ENCODE data around the gene MMP10.

Gene MMP10

DNA sequence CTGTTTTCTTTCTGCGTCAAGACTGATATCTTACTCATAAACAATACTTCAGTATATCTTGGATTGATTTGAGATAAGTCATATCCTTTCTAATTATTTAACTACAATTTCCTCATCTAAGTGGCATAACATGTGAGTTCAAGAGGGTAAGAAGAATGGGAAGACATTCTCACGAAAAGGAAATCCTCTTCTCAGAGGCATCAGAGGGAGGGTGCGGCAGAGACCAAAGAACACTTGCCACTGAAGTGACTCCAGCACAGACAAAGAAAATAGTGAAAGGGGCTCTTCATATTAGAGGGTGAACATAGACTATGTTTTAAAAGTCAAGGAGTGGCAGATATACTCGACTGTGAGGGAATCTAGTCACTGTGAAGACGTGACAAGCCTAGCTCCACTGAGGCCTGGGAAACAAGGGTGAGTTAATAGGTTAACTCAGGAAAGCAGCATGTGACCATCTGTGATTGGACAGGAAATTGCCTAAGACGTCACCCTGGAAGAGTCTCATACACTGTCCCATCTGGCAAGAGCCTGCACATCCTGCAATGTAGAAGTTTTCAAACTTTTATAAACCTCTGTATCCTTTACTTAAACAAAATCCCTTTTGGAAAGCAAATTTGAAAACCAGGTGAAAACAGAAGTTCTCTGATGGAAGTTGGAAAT is 19.4 kb upstream of the MMP10 start:
- H3K4me3 ChIP-seq (ENCODE audit: low read depth, low read length), result no peak overlapping the region
- TF ChIP-seq, protein P1, sequence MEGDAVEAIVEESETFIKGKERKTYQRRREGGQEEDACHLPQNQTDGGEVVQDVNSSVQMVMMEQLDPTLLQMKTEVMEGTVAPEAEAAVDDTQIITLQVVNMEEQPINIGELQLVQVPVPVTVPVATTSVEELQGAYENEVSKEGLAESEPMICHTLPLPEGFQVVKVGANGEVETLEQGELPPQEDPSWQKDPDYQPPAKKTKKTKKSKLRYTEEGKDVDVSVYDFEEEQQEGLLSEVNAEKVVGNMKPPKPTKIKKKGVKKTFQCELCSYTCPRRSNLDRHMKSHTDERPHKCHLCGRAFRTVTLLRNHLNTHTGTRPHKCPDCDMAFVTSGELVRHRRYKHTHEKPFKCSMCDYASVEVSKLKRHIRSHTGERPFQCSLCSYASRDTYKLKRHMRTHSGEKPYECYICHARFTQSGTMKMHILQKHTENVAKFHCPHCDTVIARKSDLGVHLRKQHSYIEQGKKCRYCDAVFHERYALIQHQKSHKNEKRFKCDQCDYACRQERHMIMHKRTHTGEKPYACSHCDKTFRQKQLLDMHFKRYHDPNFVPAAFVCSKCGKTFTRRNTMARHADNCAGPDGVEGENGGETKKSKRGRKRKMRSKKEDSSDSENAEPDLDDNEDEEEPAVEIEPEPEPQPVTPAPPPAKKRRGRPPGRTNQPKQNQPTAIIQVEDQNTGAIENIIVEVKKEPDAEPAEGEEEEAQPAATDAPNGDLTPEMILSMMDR (IDR thresholded peaks at IDR 0.05; ENCODE audit: insufficient read depth, low read depth, low read length, missing control alignments), result no peak
- DNase-seq (ENCODE audit: low read depth), result no peak

DNA sequence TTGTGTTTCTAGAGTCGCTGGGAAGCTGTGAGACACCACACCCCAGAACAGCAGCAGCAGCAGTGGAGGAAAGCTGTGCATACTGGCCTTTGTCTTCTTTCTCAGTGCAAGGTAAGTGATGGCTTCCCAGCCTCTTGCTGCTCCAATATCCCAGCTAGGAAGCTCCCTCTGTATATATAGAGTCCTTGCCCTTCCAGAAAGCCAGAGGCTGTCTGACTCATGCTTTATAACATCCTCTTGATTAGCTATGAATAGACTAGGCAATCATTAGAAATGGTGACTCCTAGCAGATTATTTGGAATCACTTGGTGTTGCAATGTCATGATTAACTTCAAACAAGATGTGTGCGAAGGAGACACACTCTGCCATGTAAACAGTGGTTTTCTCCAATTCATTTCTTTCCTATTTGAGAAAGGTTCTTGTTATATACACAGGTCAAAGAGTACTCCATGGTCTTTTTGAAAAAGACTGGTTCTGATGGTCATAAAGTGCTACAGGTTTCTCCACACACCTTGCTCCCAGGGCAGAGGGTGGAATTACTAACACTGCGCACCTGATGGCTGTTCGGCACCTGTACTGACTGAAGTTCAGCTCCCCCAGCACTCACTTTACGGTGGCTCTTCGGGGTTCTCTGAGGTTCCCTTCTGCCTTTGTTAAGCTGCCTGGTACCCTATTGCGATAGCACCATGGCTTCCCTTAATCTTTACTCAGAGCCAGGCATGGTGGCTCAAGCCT is 17.8 kb upstream of the MMP10 start, which contains the start of gene MMP1:
MMP1 (minus strand) TSS at position 149 of the 735 bp plus-strand sequence; CDS start at position 81, 68 bp downstream.
- DNase-seq (ENCODE audit: low read depth), result no peak

DNA sequence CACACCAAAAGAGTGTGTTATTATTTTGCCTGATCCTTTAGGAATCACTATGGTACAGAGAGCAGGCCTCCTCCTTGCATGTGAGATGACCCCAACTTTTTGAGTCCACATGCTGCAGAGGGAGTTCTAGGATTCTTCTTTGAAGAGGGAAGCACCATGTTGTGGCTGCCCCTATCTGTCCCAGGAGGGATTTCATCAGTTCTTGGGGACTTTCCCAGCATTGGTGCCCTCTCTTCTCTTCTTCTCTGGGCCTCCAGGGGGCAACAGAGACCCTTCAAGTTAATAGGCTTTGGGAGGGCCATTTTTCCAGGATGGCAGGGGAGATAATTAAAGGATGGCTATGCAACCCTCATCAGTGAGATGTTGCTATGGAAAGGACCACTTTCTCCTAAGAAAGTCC is 14.0 kb upstream of the MMP10 start:
- TF ChIP-seq, protein P1 (IDR thresholded peaks at IDR 0.05; ENCODE audit: insufficient read depth, low read depth, low read length, missing control alignments), result peak; percentile 52
- no peak overlapping the region for H3K4me3 ChIP-seq (ENCODE audit: low read depth, low read length)
- DNase-seq (ENCODE audit: low read depth), result peak; percentile 54

More for the DNA sequence above, 17.8 kb upstream of the MMP10 start, which contains the start of gene MMP1:
- H3K4me3 ChIP-seq (ENCODE audit: low read depth, low read length), result no peak within 1 kb of the TSS
- TF ChIP-seq, protein P1 (IDR thresholded peaks at IDR 0.05; ENCODE audit: insufficient read depth, low read depth, low read length, missing control alignments), result no peak

DNA sequence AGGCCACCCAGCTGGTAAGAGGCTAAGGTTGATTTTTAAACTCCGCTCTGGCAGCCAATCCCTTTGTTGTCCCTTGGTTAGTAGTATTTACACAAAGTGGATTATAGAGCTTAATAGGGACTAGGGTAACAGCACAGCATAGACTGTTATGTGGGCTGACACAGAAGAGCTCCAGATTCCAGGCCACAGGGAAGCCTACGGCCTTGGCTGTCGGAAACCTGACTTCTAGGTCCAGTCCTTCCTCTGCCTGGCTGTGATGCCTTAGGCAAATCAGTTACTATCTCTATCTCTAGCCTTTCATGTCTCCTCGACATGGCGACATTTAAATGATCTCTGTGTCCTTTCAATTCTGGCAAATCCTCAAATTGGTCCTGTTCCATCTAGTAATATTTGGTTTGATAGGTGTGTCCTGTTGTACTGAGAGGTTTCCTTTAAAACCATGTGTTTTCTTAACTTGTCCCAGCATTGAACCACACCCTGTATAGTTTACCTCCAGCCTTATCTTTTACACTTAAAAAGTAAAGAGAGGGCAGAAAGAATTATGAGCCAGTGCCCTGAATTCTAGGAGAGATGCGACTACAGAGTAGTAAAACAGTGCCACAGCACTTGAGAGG is 13.4 kb upstream of the MMP10 start:
- no peak overlapping the region for H3K4me3 ChIP-seq (ENCODE audit: low read depth, low read length)
- no peak for DNase-seq (ENCODE audit: low read depth)
- TF ChIP-seq, protein P1 (IDR thresholded peaks at IDR 0.05; ENCODE audit: insufficient read depth, low read depth, low read length, missing control alignments), result no peak

DNA sequence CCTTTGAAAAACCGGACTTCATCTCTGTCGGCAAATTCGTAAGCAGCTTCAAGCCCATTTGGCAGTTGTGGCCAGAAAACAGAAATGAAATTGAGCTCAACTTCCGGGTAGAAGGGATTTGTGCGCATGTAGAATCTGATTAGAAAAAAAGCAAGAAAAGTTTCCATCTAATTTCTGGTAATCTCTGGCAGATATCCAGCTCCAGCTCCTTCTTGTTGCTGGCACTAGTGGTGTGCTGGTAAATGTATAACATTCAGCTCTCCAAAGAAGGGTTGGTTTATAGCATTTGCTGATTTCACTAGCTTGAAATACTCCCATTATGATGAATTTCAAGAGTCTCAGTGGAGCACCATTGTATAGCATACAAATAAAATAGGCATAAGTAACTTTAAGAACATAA is 12.2 kb upstream of the MMP10 start:
- H3K4me3 ChIP-seq (ENCODE audit: low read depth, low read length), result no peak overlapping the region
- DNase-seq (ENCODE audit: low read depth), result no peak

DNA sequence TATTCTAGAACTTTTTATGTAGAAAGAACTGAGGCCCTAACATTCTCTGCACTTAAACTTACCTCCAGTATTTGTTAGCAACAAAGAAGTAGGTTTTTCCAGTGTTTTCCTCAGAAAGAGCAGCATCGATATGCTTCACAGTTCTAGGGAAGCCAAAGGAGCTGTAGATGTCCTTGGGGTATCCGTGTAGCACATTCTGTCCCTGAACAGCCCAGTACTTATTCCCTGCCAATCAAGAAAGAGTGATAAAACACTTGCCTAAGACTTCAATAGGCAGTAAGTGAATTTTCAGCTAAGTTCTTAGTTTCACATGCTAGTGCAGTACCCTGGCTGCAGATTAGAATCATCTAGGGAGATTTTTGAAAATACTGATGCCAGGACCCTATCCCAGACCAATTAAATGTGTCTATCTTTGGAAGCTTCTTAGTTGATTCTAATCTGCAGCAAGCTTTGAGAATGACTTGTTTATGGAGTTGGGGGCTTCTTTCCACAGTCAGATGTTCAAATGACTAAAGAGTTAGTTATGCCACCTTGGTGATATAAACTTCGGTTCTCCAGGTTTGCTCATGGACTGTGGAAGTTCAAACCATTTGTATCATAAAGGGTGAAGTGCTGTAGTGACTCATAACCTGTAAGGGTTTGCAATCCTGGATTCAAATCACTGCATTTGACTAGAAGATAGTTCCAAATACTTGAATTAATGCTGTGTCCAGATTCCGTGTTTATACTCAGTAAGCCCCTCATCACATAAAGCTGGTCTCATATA is 11.0 kb upstream of the MMP10 start:
- DNase-seq (ENCODE audit: low read depth), result no peak
- no peak overlapping the region for H3K4me3 ChIP-seq (ENCODE audit: low read depth, low read length)
- TF ChIP-seq, protein P1 (IDR thresholded peaks at IDR 0.05; ENCODE audit: insufficient read depth, low read depth, low read length, missing control alignments), result no peak

More for the DNA sequence above, 12.2 kb upstream of the MMP10 start:
- TF ChIP-seq, protein P1 (IDR thresholded peaks at IDR 0.05; ENCODE audit: insufficient read depth, low read depth, low read length, missing control alignments), result no peak
